SKM-1 (cell line): Measurements from ENCODE around the gene CEP95.
A peak's percentile ranks its signal among the peaks of the same experiment; 100 is the strongest.
"Not testable (repeated sequence)": the region's sequence is repeated elsewhere in the genome, so short reads cannot be mapped to it uniquely, and the experiment has no call there.

Experiments
- DNase-seq: peaks from one replicate; lab custom pipeline; 2025; ENCODE audit not compliant: unreplicated experiment; lab: John Stamatoyannopoulos, UW

CEP95 gene

GRCh38 chr17:64572682-64573154 is 65.9 kb downstream of the CEP95 start:
- DNase-seq, result no peak

- DNase-seq, result no peak
Measured at GRCh38 chr17:64573214-64573613, 66.4 kb downstream of the CEP95 start.

GRCh38 chr17:64574646-64575045 is 67.9 kb downstream of the CEP95 start:
- no peak for DNase-seq

GRCh38 chr17:64575431-64575830 is 68.7 kb downstream of the CEP95 start:
- DNase-seq, result no peak

- DNase-seq, result not testable (repeated sequence)
Measured at GRCh38 chr17:64577025-64577424, 70.2 kb downstream of the CEP95 start.

- peak; percentile 6 for DNase-seq
Measured at GRCh38 chr17:64579917-64580316, 73.1 kb downstream of the CEP95 start.

GRCh38 chr17:64580384-64581315 is 73.9 kb downstream of the CEP95 start:
- DNase-seq, result no peak

- DNase-seq, result no peak
Measured at GRCh38 chr17:64583038-64583437, 76.3 kb downstream of the CEP95 start.

- DNase-seq, result no peak
Measured at GRCh38 chr17:64585146-64585545, 78.4 kb downstream of the CEP95 start.
